Common myeloid progenitor, CD34-positive (primary cell): ENCODE results near the gene ALKBH5.

Experiments
- CTCF ChIA-PET: fragments of 350-600 bp; sonication (Branson Sonifier 250); formaldehyde crosslinking; loops from one replicate; lab custom pipeline; 2021; ENCODE audit warnings: antibody characterized with exemption; lab: Charles Lee
- POLR2A ChIA-PET: fragments of 350-600 bp; sonication (Branson Sonifier 250); formaldehyde crosslinking; loops from one replicate; lab custom pipeline; 2021; ENCODE audit warnings: antibody characterized with exemption; lab: Charles Lee
- DNase-seq, 3 donors: peaks; one replicate each; pipeline versions ENCODE4 v3.0.0 to v3.0.0-alpha.2; 2013
- H3K27ac ChIP-seq, 2 experiments: 1 replicate in 1 of 2; 2 replicates in 1 of 2; pipeline ENCODE4 v1.7.0; 2013; ENCODE audit warnings: inconsistent platforms in 2 of 2, low read length in 2 of 2, mild to moderate bottlenecking in 2 of 2, low read depth in 1 of 2, moderate library complexity in 1 of 2; ENCODE audit not compliant: severe bottlenecking in 2 of 2, insufficient read depth in 1 of 2, poor library complexity in 1 of 2
- H3K27me3 ChIP-seq, 5 experiments: replicated peaks in 2 of 5; 1 replicate in 3 of 5; 2 replicates in 2 of 5; pipeline versions ENCODE4 v1.6.1 to v1.7.0; 2013; ENCODE audit warnings: low read length in 4 of 5, mild to moderate bottlenecking in 2 of 5, moderate library complexity in 2 of 5, inconsistent platforms in 1 of 5; ENCODE audit not compliant: insufficient read depth in 5 of 5, control insufficient read depth in 4 of 5
- H3K36me3 ChIP-seq, 4 experiments: 1 replicate in 2 of 4; 2 replicates in 2 of 4; pipeline versions ENCODE4 v1.6.1 to v1.7.0; 2013; ENCODE audit warnings: low read length in 3 of 4, control low read depth in 1 of 4, mild to moderate bottlenecking in 1 of 4; ENCODE audit not compliant: control insufficient read depth in 4 of 4, insufficient read depth in 4 of 4
- H3K4me1 ChIP-seq, 4 experiments: 1 replicate in 3 of 4; 2 replicates in 1 of 4; pipeline versions ENCODE4 v1.6.1 to v1.7.1; 2013; ENCODE audit warnings: low read length in 3 of 4, mild to moderate bottlenecking in 3 of 4, control low read depth in 1 of 4, inconsistent platforms in 1 of 4, moderate library complexity in 1 of 4; ENCODE audit not compliant: control insufficient read depth in 4 of 4, insufficient read depth in 4 of 4; ENCODE audit errors: control extremely low read depth in 1 of 4
- H3K4me3 ChIP-seq, 7 experiments: 1 replicate in 4 of 7; 2 replicates in 3 of 7; pipeline versions ENCODE4 v1.5.1 to v1.7.0; 2013; ENCODE audit warnings: mild to moderate bottlenecking in 7 of 7, low read length in 6 of 7, moderate library complexity in 6 of 7, inconsistent platforms in 2 of 7, low read depth in 2 of 7, control low read depth in 1 of 7; ENCODE audit not compliant: insufficient read depth in 4 of 7, control insufficient read depth in 1 of 7; ENCODE audit errors: extremely low read depth in 1 of 7
- H3K9me3 ChIP-seq, 5 experiments: 1 replicate in 4 of 5; 2 replicates in 1 of 5; pipeline versions ENCODE4 v1.6.1 to v1.7.1; 2013; ENCODE audit warnings: low read length in 4 of 5, mild to moderate bottlenecking in 2 of 5, inconsistent platforms in 1 of 5, low read depth in 1 of 5, moderate library complexity in 1 of 5; ENCODE audit not compliant: control insufficient read depth in 4 of 5, insufficient read depth in 2 of 5; ENCODE audit errors: control extremely low read depth in 1 of 5
- WGBS: methylation state at CpG from one replicate; pipeline ENCODE4 v1.1.5; 2013; ENCODE audit not compliant: insufficient coverage; 5-methylcytosine and 5-hydroxymethylcytosine counted together

The ALKBH5 gene

GRCh38 chr17:18217412-18218015 lies 33.9 kb downstream of the ALKBH5 start:
- POLR2A ChIA-PET, result no interaction called here
- WGBS, result 25% methylated on average over 5 of the region's 6 CpGs
- peak; percentile 39 to 72 (median 63) for DNase-seq

GRCh38 chr17:18218756-18219415 lies 35.3 kb downstream of the ALKBH5 start:
- DNase-seq, result no peak
- 6% methylated on average over 2 of the region's 4 CpGs for WGBS
- Histone ChIP-seq H3K9me3 (no peaks in the 10 kb centered on the region), H3K4me3 (no peak overlapping the region), H3K27ac (no peak overlapping the region), H3K27me3 (no peaks in the 10 kb centered on the region), H3K36me3 (no peaks in the 10 kb centered on the region), H3K4me1 (peaks cover 0 to 2% (median under 1%) of the 10 kb centered on the region in 4 experiments)
- ChIA-PET CTCF (interaction anchor here (0.7 to 2.1 kb wide), 5 partner anchors 10 to 78 kb away, joined by 3 to 6 read pairs (median 4); no protein-coding TSS in a partner anchor), POLR2A (no interaction called here)

More at GRCh38 chr17:18217412-18218015, 33.9 kb downstream of the ALKBH5 start:
- H3K4me1 ChIP-seq, result peaks cover 0 to 2% (median 0%) of the 10 kb centered on the region in 4 experiments
- no peak overlapping the region for H3K27ac ChIP-seq
- H3K36me3 ChIP-seq, result no peaks in the 10 kb centered on the region
- no peak overlapping the region for H3K4me3 ChIP-seq
- CTCF ChIA-PET, result interaction anchor here (1.1 to 3.2 kb wide), 5 partner anchors 8 to 77 kb away, joined by 3 to 18 read pairs (median 6); partner anchors contain the start of gene LLGL1
- H3K9me3 ChIP-seq, result no peaks in the 10 kb centered on the region
- no peaks in the 10 kb centered on the region for H3K27me3 ChIP-seq

DNA sequence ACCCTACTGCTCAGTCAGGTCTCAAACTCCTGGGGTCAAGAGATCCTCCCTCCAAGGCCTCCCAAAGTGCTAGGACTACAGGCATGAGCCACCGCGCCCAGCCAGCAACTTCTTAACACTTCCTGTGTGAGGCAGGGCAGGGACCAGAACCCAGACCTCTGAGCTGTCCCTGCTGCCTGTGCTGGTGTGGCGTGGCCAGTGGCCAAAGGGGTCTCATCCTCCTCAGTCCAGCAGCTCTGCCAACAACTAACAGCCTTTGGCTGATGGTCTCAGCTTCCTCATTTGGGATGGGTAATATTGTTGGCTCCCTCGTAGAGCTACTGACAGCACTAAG lies 40.4 kb downstream of the ALKBH5 start:
- H3K4me3 ChIP-seq, result no peak overlapping the region
- H3K9me3 ChIP-seq, result no peaks in the 10 kb centered on the region
- H3K27me3 ChIP-seq, result no peaks in the 10 kb centered on the region
- DNase-seq, result no peak
- no peak overlapping the region for H3K27ac ChIP-seq
- H3K4me1 ChIP-seq, result peaks cover 0 to 18% (median 17%) of the 10 kb centered on the region in 4 experiments
- no peaks in the 10 kb centered on the region for H3K36me3 ChIP-seq
- POLR2A ChIA-PET, result no interaction called here
- WGBS, result 86% methylated on average over 4 of the region's 4 CpGs
- CTCF ChIA-PET, result interaction anchor here (0.8 to 1.8 kb wide), 4 partner anchors 15 to 79 kb away, joined by 3 to 7 read pairs (median 3); partner anchors contain the start of gene ALKBH5

DNA sequence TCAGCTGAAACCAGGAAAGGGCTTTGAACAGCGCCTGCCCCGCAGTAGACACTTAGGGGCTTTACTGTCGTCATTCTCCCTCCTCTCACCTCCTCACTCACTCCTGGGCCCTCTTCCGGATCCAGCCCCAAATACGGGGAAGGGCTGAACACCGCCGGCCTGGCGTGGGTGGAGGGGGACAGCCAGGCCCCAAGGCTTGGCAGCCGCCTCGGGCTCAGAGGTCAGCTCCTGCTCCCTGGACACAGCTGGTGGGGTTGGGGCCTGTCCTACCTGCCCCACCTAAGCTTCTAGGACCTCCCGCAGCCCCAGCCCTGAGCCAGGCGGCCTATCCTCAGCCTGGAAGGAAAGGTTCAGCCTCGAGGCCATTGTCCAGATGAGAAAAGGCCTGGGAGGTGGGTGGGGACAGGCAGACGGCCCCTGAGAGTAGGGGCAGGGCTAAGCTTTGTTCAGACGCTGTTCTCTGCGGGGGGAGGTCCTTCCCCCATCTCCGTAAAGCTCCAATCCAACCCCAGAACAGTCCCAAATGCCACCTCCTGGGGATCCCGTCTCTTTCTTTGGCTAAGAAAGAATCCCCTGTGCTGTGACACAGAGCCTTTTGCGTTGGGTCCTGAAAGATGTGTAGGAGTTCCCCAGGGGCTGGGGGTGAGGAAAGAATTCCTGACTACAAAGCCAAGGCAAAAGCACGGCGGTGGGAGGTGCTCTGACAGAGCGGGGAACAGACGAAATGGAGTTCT lies 40.9 kb downstream of the ALKBH5 start:
- no peaks in the 10 kb centered on the region for H3K27me3 ChIP-seq
- H3K36me3 ChIP-seq, result no peaks in the 10 kb centered on the region
- peak overlapping the region in 6 of 7 experiments; percentile 29 to 69 (median 60) for H3K4me3 ChIP-seq
- no peak for DNase-seq
- no peak overlapping the region for H3K27ac ChIP-seq
- POLR2A ChIA-PET, result no interaction called here
- CTCF ChIA-PET, result interaction anchor here (0.8 to 1.8 kb wide), 4 partner anchors 8 to 80 kb away, joined by 3 to 7 read pairs (median 3); partner anchors contain the start of gene ALKBH5
- H3K4me1 ChIP-seq, result peaks cover 0 to 18% (median 17%) of the 10 kb centered on the region in 4 experiments
- H3K9me3 ChIP-seq, result no peaks in the 10 kb centered on the region
- WGBS, result 69% methylated on average over 21 of the region's 23 CpGs

- H3K4me1 ChIP-seq, result peaks cover 0 to 18% (median 17%) of the 10 kb centered on the region in 4 experiments
- whole genome bisulfite sequencing, result under 1% methylated on average over 40 of the region's 60 CpGs
- no peaks in the 10 kb centered on the region for H3K27me3 ChIP-seq
- no peaks in the 10 kb centered on the region for H3K36me3 ChIP-seq
- ChIA-PET POLR2A (no interaction called here), CTCF (interaction anchor here (0.9 to 1.0 kb wide), 2 partner anchors 8 to 80 kb away, joined by 3 read pairs; no protein-coding TSS in a partner anchor)
- H3K4me3 ChIP-seq, result peak within 1 kb of the TSS; percentile 40 to 86 (median 82)
- no peaks in the 10 kb centered on the region for H3K9me3 ChIP-seq
- peak; percentile 94 to 97 (median 97) for DNase-seq
- peak within 1 kb of the TSS in 1 of 2 experiments; percentile 74 for H3K27ac ChIP-seq
These were observed 41.6 kb downstream of the ALKBH5 start, which contains the start of gene LLGL1 for GRCh38 chr17:18225121-18225641. Gene LLGL1 (plus strand): TSS chr17:18225635. CDS start chr17:18225683, 48 bp downstream.

GRCh38 chr17:18225642-18226283 lies 42.1 kb downstream of the ALKBH5 start:
- ChIA-PET POLR2A (no interaction called here), CTCF (interaction anchor here (1.0 kb wide), 1 partner anchor 9 kb away, joined by 3 read pairs; no protein-coding TSS in a partner anchor)
- Histone ChIP-seq H3K9me3 (no peaks in the 10 kb centered on the region), H3K27ac (peak overlapping the region in 1 of 2 experiments; percentile 74), H3K27me3 (no peaks in the 10 kb centered on the region), H3K36me3 (no peaks in the 10 kb centered on the region), H3K4me3 (peak overlapping the region; percentile 40 to 86 (median 82)), H3K4me1 (peaks cover 0 to 18% (median 17%) of the 10 kb centered on the region in 4 experiments)
- WGBS, result under 1% methylated on average over 49 of the region's 57 CpGs
- DNase-seq, result peak in 2 of 3 donors; percentile 4 to 26
